Endothelial cell of umbilical vein (primary cell): ENCODE measurements around the gene SLCO3A1. TPM values are rescaled to one million over a fixed set of nuclear protein-coding genes. Genes with fewer than 3 reads are reported as not detected.

Experiments
- BruUV-seq: library from RNA; stranded (reverse); fragments of 400-500 nt; replicated peaks from 2 replicates; lab custom pipeline; 2021; lab: Mats Ljungman, UMichigan
- CTCF ChIA-PET: fragments of 300-600, 350-600 bp; sonication (Branson Sonifier 250); formaldehyde crosslinking; loops from one replicate; lab custom pipeline; 2021; ENCODE audit warnings: antibody characterized with exemption, inconsistent platforms; lab: Charles Lee
- POLR2A ChIA-PET: fragments of 300-600, 350-600 bp; sonication (Branson Sonifier 250); formaldehyde crosslinking; loops from one replicate; lab custom pipeline; 2021; ENCODE audit warnings: antibody characterized with exemption, inconsistent platforms; lab: Charles Lee
- DNase-seq: peaks from one replicate; pipeline ENCODE4 v3.0.0-alpha.2; 2011; ENCODE audit warnings: low read depth, low spot score
- FAIRE-seq: peaks from 2 replicates; lab custom pipeline; 2011; peaks lifted over from hg19 to GRCh38; lab: Jason Lieb, UNC
- H2AFZ ChIP-seq: 2 replicates; pipeline ENCODE4 v1.6.0; 2012; ENCODE audit warnings: low read depth, low read length, control low read depth, inconsistent platforms
- H3K27ac ChIP-seq: 2 replicates; pipeline ENCODE4 v1.5.1; 2011; ENCODE audit warnings: low read depth, mild to moderate bottlenecking, control low read depth, low read length, moderate library complexity; ENCODE audit not compliant: insufficient read depth
- H3K27me3 ChIP-seq, 2 experiments: 2 replicates each; pipeline versions ENCODE4 v1.6.0 to v1.6.1; 2011; ENCODE audit warnings: low read length in 2 of 2, mixed read lengths in 1 of 2; ENCODE audit not compliant: control insufficient read depth in 2 of 2, insufficient read depth in 2 of 2
- H3K36me3 ChIP-seq, 2 experiments: 2 replicates in 1 of 2; 3 replicates in 1 of 2; pipeline ENCODE4 v1.5.1; 2011; ENCODE audit warnings: low read length in 2 of 2, mild to moderate bottlenecking in 1 of 2, moderate library complexity in 1 of 2; ENCODE audit not compliant: control insufficient read depth in 2 of 2, insufficient read depth in 2 of 2; ENCODE audit errors: extremely low read depth in 1 of 2
- H3K4me1 ChIP-seq: 3 replicates; pipeline ENCODE4 v1.5.1; 2011; ENCODE audit warnings: mild to moderate bottlenecking, low read length; ENCODE audit not compliant: control insufficient read depth, insufficient read depth; ENCODE audit errors: extremely low read depth
- H3K4me2 ChIP-seq: 2 replicates; pipeline ENCODE4 v1.6.1; 2011; ENCODE audit warnings: low read length, control low read depth, mixed read lengths; ENCODE audit not compliant: insufficient read depth
- H3K4me3 ChIP-seq, 3 experiments: fragments of 200-600 bp in 1 of 3; sonication (generic), shearing (Covaris generic) in 1 of 3; replicated peaks in 1 of 3; 2 replicates each; pipeline ENCODE4 v1.5.1; 2011 to 2016; ENCODE audit warnings: control low read depth in 3 of 3, low read length in 3 of 3, mild to moderate bottlenecking in 2 of 3, inconsistent platforms in 1 of 3, low read depth in 1 of 3, moderate library complexity in 1 of 3; ENCODE audit not compliant: insufficient read depth in 1 of 3
- H3K79me2 ChIP-seq: 2 replicates; pipeline ENCODE4 v1.6.0; 2012; ENCODE audit warnings: low read length, inconsistent platforms; ENCODE audit not compliant: control insufficient read depth, insufficient read depth
- H3K9ac ChIP-seq: replicated peaks from 2 replicates; pipeline ENCODE3; 2011; ENCODE audit warnings: low read length, control low read depth; ENCODE audit not compliant: insufficient read depth; ENCODE audit errors: extremely low read depth
- H3K9me1 ChIP-seq: replicated peaks from 3 replicates; pipeline ENCODE4 v1.6.0; 2011; ENCODE audit warnings: mild to moderate bottlenecking, low read length; ENCODE audit not compliant: control insufficient read depth, insufficient read depth; ENCODE audit errors: extremely low read depth
- H3K9me3 ChIP-seq: replicated peaks from 2 replicates; pipeline ENCODE4 v1.5.1; 2012; ENCODE audit warnings: low read length, inconsistent platforms; ENCODE audit not compliant: control insufficient read depth, insufficient read depth
- H4K20me1 ChIP-seq: replicated peaks from 2 replicates; pipeline ENCODE3; 2011; ENCODE audit warnings: mild to moderate bottlenecking, low read length; ENCODE audit not compliant: control insufficient read depth, insufficient read depth; ENCODE audit errors: extremely low read depth
- CTCF ChIP-seq, 2 donors: IDR thresholded peaks; 1 replicate in 1 of 2; 2 replicates in 1 of 2; pipeline ENCODE4 v1.5.1; 2011; ENCODE audit warnings: low read length in 2 of 2, mild to moderate bottlenecking in 2 of 2, moderate library complexity in 2 of 2, control low read depth in 1 of 2, inconsistent platforms in 1 of 2, low read depth in 1 of 2; ENCODE audit not compliant: insufficient read depth in 1 of 2; ENCODE audit errors: extremely low read depth in 1 of 2
- EZH2 ChIP-seq: IDR thresholded peaks from 2 replicates; pipeline ENCODE4 v1.6.1; 2012; ENCODE audit warnings: borderline replicate concordance, low read depth, mild to moderate bottlenecking, moderate library complexity, low read length, inconsistent platforms; ENCODE audit not compliant: severe bottlenecking
- FOS ChIP-seq: IDR thresholded peaks from 2 replicates; pipeline ENCODE4 v1.6.1; 2011; ENCODE audit warnings: mild to moderate bottlenecking, low read length, moderate library complexity, borderline replicate concordance; ENCODE audit not compliant: insufficient read depth
- GATA2 ChIP-seq: IDR thresholded peaks from 2 replicates; pipeline ENCODE4 v1.7.0; 2011; ENCODE audit warnings: low read depth, mild to moderate bottlenecking, moderate library complexity, mixed read lengths, low read length; ENCODE audit not compliant: insufficient read length, insufficient read depth
- JUN ChIP-seq: IDR thresholded peaks from 2 replicates; pipeline ENCODE4 v1.6.1; 2011; ENCODE audit warnings: borderline replicate concordance, low read depth; ENCODE audit not compliant: insufficient read length, insufficient read depth
- MYC ChIP-seq: IDR thresholded peaks from one replicate; pipeline ENCODE4 v1.6.1; 2011; ENCODE audit warnings: mild to moderate bottlenecking, low read depth, low read length
- POLR2A ChIP-seq: IDR thresholded peaks from 2 replicates; pipeline ENCODE4 v1.6.1; 2012; ENCODE audit warnings: low read depth, mild to moderate bottlenecking, control low read depth, low read length
- POLR2AphosphoS5 ChIP-seq: IDR thresholded peaks from 2 replicates; pipeline ENCODE4 v1.6.1; 2012; ENCODE audit warnings: low read depth, mild to moderate bottlenecking, control low read depth, low read length, moderate library complexity; ENCODE audit not compliant: insufficient read depth
- dilution Hi-C: fragments of 300-500 bp; cut with MboI; formaldehyde crosslinking; loops from one replicate; pipeline ENCODE4 v1.15.0; 2019; ENCODE audit warnings: low sequenced_read_pairs; ENCODE audit not compliant: extremely low pct_ligation_motif_present
- intact Hi-C: fragments of 100-400 bp; cut with micrococcal nuclease; formaldehyde crosslinking; loops from one replicate; pipeline ENCODE4 v1.10.0; 2022
- polyA plus RNA-seq, 4 experiments: library from polyadenylated mRNA; depleted of rRNA in 3 of 4; stranded (reverse) in 3 of 4; unstranded in 1 of 4; fragments of >200 nt; gene quantifications; 2 replicates each; pipeline versions ENCODE4 v1.2.1 to v1.2.3, GENCODE V29; 2011 to 2012; ENCODE audit warnings: missing spikeins in 1 of 4
- total RNA-seq: library from RNA; stranded (reverse); gene quantifications from 2 replicates; pipeline ENCODE4 v1.2.3, GENCODE V29; 2021
- TF ChIP-seq, protein P1 (sequence below): IDR thresholded peaks from 2 replicates; pipeline ENCODE4 v1.6.1; 2011; ENCODE audit not compliant: insufficient read depth, insufficient read length

SLCO3A1 gene
- total and polyA plus RNA-seq, 2 donors (not counting 3 experiments of a cell fraction or from before 2014, with no cell fraction given), result 0.88 to 0.92 TPM

- Histone ChIP-seq H3K9me3 (no peaks in the 10 kb centered on the region), H4K20me1 (no peaks in the 10 kb centered on the region), H2AFZ (no peak overlapping the region), H3K27me3 (no peaks in the 10 kb centered on the region), H3K9me1 (no peaks in the 10 kb centered on the region), H3K4me1 (no peaks in the 10 kb centered on the region), H3K9ac (no peak overlapping the region), H3K4me3 (no peak overlapping the region), H3K4me2 (no peak overlapping the region), H3K79me2 (no peaks in the 10 kb centered on the region), H3K27ac (no peak overlapping the region), H3K36me3 (no peaks in the 10 kb centered on the region)
- BruUV-seq, result no TSS peak
- DNase-seq (no peak), FAIRE-seq (no peak)
- intact Hi-C loops (no loop called here), dilution Hi-C loops (no loop called here)
- ChIA-PET POLR2A (no interaction called here), CTCF (no interaction called here)
- TF ChIP-seq CTCF (IDR thresholded peaks at IDR 0.05; ENCODE audit: extremely low read depth in 1 of 2, insufficient read depth in 1 of 2, low read depth in 1 of 2, low read length in 2 of 2), result no peak
- no peak for TF ChIP-seq MYC
- TF ChIP-seq POLR2AphosphoS5, result no peak
Observed at GRCh38 chr15:91926908-91927270, 73.4 kb downstream of the SLCO3A1 start.

- FAIRE-seq (no peak), DNase-seq (no peak)
- intact Hi-C loops, result no loop called here
- Histone ChIP-seq H3K9ac (no peak overlapping the region), H3K27ac (no peak overlapping the region), H3K4me1 (no peaks in the 10 kb centered on the region), H3K36me3 (no peaks in the 10 kb centered on the region), H2AFZ (no peak overlapping the region), H3K27me3 (no peaks in the 10 kb centered on the region), H3K9me1 (no peaks in the 10 kb centered on the region), H3K79me2 (no peaks in the 10 kb centered on the region), H3K4me2 (no peak overlapping the region), H3K9me3 (no peaks in the 10 kb centered on the region), H3K4me3 (no peak overlapping the region), H4K20me1 (no peaks in the 10 kb centered on the region)
- CTCF ChIA-PET, result no interaction called here
- POLR2A ChIA-PET, result no interaction called here
- dilution Hi-C loops, result no loop called here
- no TSS peak for BruUV-seq
- TF ChIP-seq FOS, result no peak
- TF ChIP-seq JUN, result no peak
- TF ChIP-seq POLR2A, result no peak
- no peak for TF ChIP-seq POLR2AphosphoS5
- no peak for TF ChIP-seq CTCF (IDR thresholded peaks at IDR 0.05; ENCODE audit: extremely low read depth in 1 of 2, insufficient read depth in 1 of 2, low read depth in 1 of 2, low read length in 2 of 2)
- TF ChIP-seq, protein P1, sequence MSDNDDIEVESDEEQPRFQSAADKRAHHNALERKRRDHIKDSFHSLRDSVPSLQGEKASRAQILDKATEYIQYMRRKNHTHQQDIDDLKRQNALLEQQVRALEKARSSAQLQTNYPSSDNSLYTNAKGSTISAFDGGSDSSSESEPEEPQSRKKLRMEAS, result no peak
- no peak for TF ChIP-seq GATA2
- TF ChIP-seq EZH2, result no peak
Observed at GRCh38 chr15:91927585-91927984, 74.1 kb downstream of the SLCO3A1 start.
